SU-DHL-6 (cell line): Measurements from ENCODE around the gene UBP1.

Experiments used
- H2AFZ ChIP-seq: fragments of 200-600 bp; sonication (generic); 2 replicates; pipeline ENCODE4 v1.6.1; 2014; ENCODE audit warnings: low read depth, mild to moderate bottlenecking, moderate library complexity, mixed read lengths, antibody characterized with exemption, low read length; ENCODE audit not compliant: severe bottlenecking
- H3F3A ChIP-seq: fragments of 200-600 bp; shearing (Covaris generic); 2 replicates; pipeline ENCODE4 v1.6.0; 2016; ENCODE audit warnings: antibody characterized with exemption, mild to moderate bottlenecking; ENCODE audit not compliant: insufficient read depth
- H3K27ac ChIP-seq: fragments of 200-600 bp; sonication (generic); 2 replicates; pipeline ENCODE4 v1.5.1; 2016; ENCODE audit warnings: low read depth, mild to moderate bottlenecking, low read length, moderate library complexity, mixed read lengths
- H3K27me3 ChIP-seq: fragments of 200-600 bp; sonication (generic), shearing (Covaris generic); 2 replicates; pipeline ENCODE4 v1.6.0; 2014; ENCODE audit warnings: mild to moderate bottlenecking, low read length
- H3K36me3 ChIP-seq: fragments of 200-600 bp; sonication (generic); 2 replicates; pipeline ENCODE4 v1.6.1; 2014; ENCODE audit warnings: mild to moderate bottlenecking, low read length, mixed read lengths
- H3K4me2 ChIP-seq: fragments of 300-600, 200-600 bp; shearing (Covaris generic), sonication (generic); 2 replicates; pipeline ENCODE4 v1.6.0; 2014; ENCODE audit warnings: low read length, low read depth, mild to moderate bottlenecking; ENCODE audit not compliant: poor library complexity, severe bottlenecking
- H3K4me3 ChIP-seq: fragments of 200-600 bp; sonication (generic); 2 replicates; pipeline ENCODE4 v1.5.1; 2014; ENCODE audit warnings: antibody characterized with exemption, low read length, mild to moderate bottlenecking, mixed read lengths; ENCODE audit not compliant: insufficient read depth, poor library complexity, severe bottlenecking
- H3K79me2 ChIP-seq: fragments of 200-600 bp; sonication (generic); 2 replicates; pipeline ENCODE4 v1.6.1; 2014; ENCODE audit warnings: mild to moderate bottlenecking, low read length, moderate library complexity; ENCODE audit not compliant: insufficient read depth
- H3K9ac ChIP-seq: fragments of 200-600 bp; sonication (generic); 2 replicates; pipeline ENCODE4 v1.7.0; 2014; ENCODE audit warnings: mild to moderate bottlenecking, low read length
- H3K9me2 ChIP-seq: fragments of 200-600 bp; sonication (generic); replicated peaks from 2 replicates; pipeline ENCODE4 v1.6.1; 2014; ENCODE audit warnings: low read length; ENCODE audit not compliant: insufficient read depth
- H3K9me3 ChIP-seq: fragments of 200-600 bp; sonication (generic); 2 replicates; pipeline ENCODE4 v1.6.1; 2014; ENCODE audit warnings: low read length, mixed read lengths; ENCODE audit not compliant: insufficient read depth
- H4K20me1 ChIP-seq: fragments of 200-600 bp; sonication (generic); 2 replicates; pipeline ENCODE4 v1.6.1; 2014; ENCODE audit warnings: low read depth, mild to moderate bottlenecking, antibody characterized with exemption, low read length, moderate library complexity, mixed read lengths
- CTCF ChIP-seq: fragments of 200-600 bp; sonication (generic); IDR thresholded peaks from one replicate; pipeline ENCODE4 v1.5.1; 2017; ENCODE audit warnings: antibody characterized with exemption, mild to moderate bottlenecking, low read length, moderate library complexity; ENCODE audit not compliant: insufficient read depth, poor library complexity, severe bottlenecking
- EZH2phosphoT487 ChIP-seq: fragments of 200-600 bp; sonication (generic), shearing (Covaris generic); conservative IDR thresholded peaks from 2 replicates; pipeline ENCODE4 v1.6.1; 2018; ENCODE audit warnings: mild to moderate bottlenecking, antibody characterized with exemption, low read length, moderate library complexity, mixed read lengths

UBP1 gene

GRCh38 chr3:33438881-33439545, 1.2 kb downstream of the UBP1 start:
- H3F3A ChIP-seq: peaks cover 18% of the 10 kb centered on the region
- no peaks in the 10 kb centered on the region for H3K27me3 ChIP-seq
- H3K36me3 ChIP-seq: no peaks in the 10 kb centered on the region
- peak overlapping the region; percentile 85 for H3K4me2 ChIP-seq
- peak overlapping the region; percentile 78 for H3K27ac ChIP-seq
- no peaks in the 10 kb centered on the region for H3K9me3 ChIP-seq
- no peak for TF ChIP-seq CTCF
- no peak for TF ChIP-seq EZH2phosphoT487
- peak overlapping the region; percentile 90 for H3K9ac ChIP-seq
- peak overlapping the region; percentile 60 for H2AFZ ChIP-seq
- peaks cover 30% of the 10 kb centered on the region for H4K20me1 ChIP-seq
- no peaks in the 10 kb centered on the region for H3K9me2 ChIP-seq
- H3K4me3 ChIP-seq: peak overlapping the region; percentile 83
- H3K79me2 ChIP-seq: peaks cover 58% of the 10 kb centered on the region

GRCh38 chr3:33438284-33438668, 1.9 kb downstream of the UBP1 start:
- Histone ChIP-seq H2AFZ (no peak overlapping the region), H3K27ac (peak overlapping the region; percentile 78; the same call in 1 of the 2 replicates), H4K20me1 (peaks cover 30% of the 10 kb centered on the region), H3K27me3 (no peaks in the 10 kb centered on the region), H3F3A (peaks cover 18% of the 10 kb centered on the region), H3K9me3 (no peaks in the 10 kb centered on the region), H3K4me2 (peak overlapping the region; percentile 85), H3K9ac (peak overlapping the region; percentile 90), H3K9me2 (no peaks in the 10 kb centered on the region), H3K36me3 (no peaks in the 10 kb centered on the region), H3K79me2 (peaks cover 65% of the 10 kb centered on the region), H3K4me3 (peak overlapping the region; percentile 83)
- TF ChIP-seq EZH2phosphoT487: no peak
- TF ChIP-seq CTCF: no peak

- no peaks in the 10 kb centered on the region for H3K9me3 ChIP-seq
- H3K9ac ChIP-seq: peak overlapping the region; percentile 90
- no peak overlapping the region for H2AFZ ChIP-seq
- H3K4me2 ChIP-seq: peak overlapping the region; percentile 85
- H3K27ac ChIP-seq: no peak overlapping the region
- H3K9me2 ChIP-seq: no peaks in the 10 kb centered on the region
- H3K27me3 ChIP-seq: no peaks in the 10 kb centered on the region
- peak overlapping the region; percentile 83 for H3K4me3 ChIP-seq
- peaks cover 71% of the 10 kb centered on the region for H3K79me2 ChIP-seq
- TF ChIP-seq CTCF: no peak
- no peak for TF ChIP-seq EZH2phosphoT487
- peaks cover 30% of the 10 kb centered on the region for H4K20me1 ChIP-seq
- peaks cover 18% of the 10 kb centered on the region for H3F3A ChIP-seq
- H3K36me3 ChIP-seq: no peaks in the 10 kb centered on the region
Measured at GRCh38 chr3:33437556-33438283, 2.5 kb downstream of the UBP1 start.
